Neural progenitor cell (in vitro differentiated cells): ENCODE measurements around the gene ADAMTS20. TPM values are rescaled to one million over a fixed set of nuclear protein-coding genes. Genes with fewer than 3 reads are reported as not detected.
"Not testable (repeated sequence)": the region's sequence is repeated elsewhere in the genome, so short reads cannot be mapped to it uniquely, and the experiment has no call there.

Experiments
- DNase-seq: peaks from one replicate; pipeline ENCODE4 v3.0.0-alpha.2; 2016; ENCODE audit warnings: low spot score
- H2AFZ ChIP-seq: fragments of 200-600 bp; sonication (generic); replicated peaks from 2 replicates; pipeline ENCODE4 v1.6.1; 2016; ENCODE audit warnings: antibody characterized with exemption
- H3F3A ChIP-seq: fragments of 200-600 bp; sonication (generic); 2 replicates; pipeline ENCODE4 v1.6.1; 2016; ENCODE audit warnings: antibody characterized with exemption, low read depth
- H3K27ac ChIP-seq: fragments of 200-600 bp; sonication (generic); 2 replicates; pipeline ENCODE4 v1.5.1; 2016; ENCODE audit warnings: mild to moderate bottlenecking
- H3K27me3 ChIP-seq: fragments of 200-600 bp; sonication (generic); 2 replicates; pipeline ENCODE4 v1.6.1; 2016; ENCODE audit warnings: mild to moderate bottlenecking, moderate library complexity
- H3K36me3 ChIP-seq: fragments of 200-600 bp; sonication (generic); 2 replicates; pipeline ENCODE4 v1.5.1; 2016
- H3K4me1 ChIP-seq: fragments of 200-600 bp; sonication (generic); 2 replicates; pipeline ENCODE4 v1.6.1; 2016; ENCODE audit warnings: mixed run types
- H3K4me2 ChIP-seq: fragments of 200-600 bp; sonication (generic); 2 replicates; pipeline ENCODE4 v1.6.1; 2016
- H3K4me3 ChIP-seq: fragments of 200-600 bp; sonication (generic); 2 replicates; pipeline ENCODE4 v1.5.1; 2016
- H3K79me2 ChIP-seq: fragments of 200-600 bp; sonication (generic); 2 replicates; pipeline ENCODE4 v1.6.1; 2016; ENCODE audit warnings: low read depth
- H3K9ac ChIP-seq: fragments of 200-600 bp; sonication (generic); 2 replicates; pipeline ENCODE4 v1.6.1; 2016
- H3K9me3 ChIP-seq: fragments of 200-600 bp; sonication (generic); 2 replicates; pipeline ENCODE4 v1.5.1; 2016; ENCODE audit warnings: low read depth
- H4K20me1 ChIP-seq: fragments of 200-600 bp; sonication (generic); 2 replicates; pipeline ENCODE4 v1.6.1; 2016; ENCODE audit warnings: low read depth
- H3K27ac Mint-ChIP-seq: 3 replicates; pipeline ENCODE4 v1.8.0; 2021; ENCODE audit warnings: mixed read lengths
- H3K27me3 Mint-ChIP-seq: 2 replicates; pipeline ENCODE4 v1.8.0; 2022; ENCODE audit warnings: low read depth, mild to moderate bottlenecking, inconsistent platforms, moderate library complexity, mixed read lengths; ENCODE audit not compliant: insufficient read depth
- H3K36me3 Mint-ChIP-seq: 3 replicates; pipeline ENCODE4 v1.8.0; 2021; ENCODE audit warnings: mixed read lengths
- H3K4me1 Mint-ChIP-seq: 3 replicates; pipeline ENCODE4 v1.8.0; 2021; ENCODE audit warnings: mixed read lengths
- H3K4me3 Mint-ChIP-seq: 3 replicates; pipeline ENCODE4 v1.8.0; 2021; ENCODE audit warnings: mild to moderate bottlenecking, moderate library complexity, mixed read lengths
- H3K9me3 Mint-ChIP-seq: 3 replicates; pipeline ENCODE4 v1.8.0; 2020; ENCODE audit warnings: mixed read lengths
- CTCF ChIP-seq: fragments of 200-600 bp; sonication (generic); IDR thresholded peaks from 2 replicates; pipeline ENCODE4 v1.5.1; 2017; ENCODE audit warnings: antibody characterized with exemption, mild to moderate bottlenecking
- EZH2 ChIP-seq: fragments of 200-600 bp; sonication (generic); IDR thresholded peaks from 2 replicates; pipeline ENCODE4 v1.6.1; 2017; ENCODE audit warnings: antibody characterized with exemption, mild to moderate bottlenecking, moderate library complexity
- EZH2phosphoT487 ChIP-seq: fragments of 200-600 bp; sonication (generic); IDR thresholded peaks from 2 replicates; pipeline ENCODE4 v1.6.1; 2017; ENCODE audit warnings: antibody characterized with exemption
- total RNA-seq: library from RNA; depleted of rRNA; stranded (reverse); fragments of >200 nt; gene quantifications from 2 replicates; pipeline ENCODE4 v1.2.3, GENCODE V29; 2015; ENCODE audit warnings: low replicate concordance

Gene ADAMTS20
- total RNA-seq, 1 donor from 2014 or later = 10.9 TPM

GRCh38 chr12:43544703-43545102, 7.3 kb downstream of the ADAMTS20 start:
- Mint-ChIP-seq H3K9me3 (no peaks in the 10 kb centered on the region), H3K36me3 (peaks cover 36% of the 10 kb centered on the region), H3K27me3 (peaks cover 2% of the 10 kb centered on the region), H3K4me3 (no peak overlapping the region), H3K27ac (no peak overlapping the region), H3K4me1 (no peaks in the 10 kb centered on the region)
- Histone ChIP-seq H2AFZ (no peak overlapping the region), H3K9ac (no peak overlapping the region), H3K27ac (no peak overlapping the region), H3K9me3 (no peaks in the 10 kb centered on the region), H3K4me2 (no peak overlapping the region), H3K79me2 (peaks cover 7% of the 10 kb centered on the region), H3K27me3 (peaks cover 6% of the 10 kb centered on the region), H3F3A (no peaks in the 10 kb centered on the region), H3K4me3 (no peak overlapping the region), H3K4me1 (no peaks in the 10 kb centered on the region), H4K20me1 (peaks cover 10% of the 10 kb centered on the region), H3K36me3 (peaks cover 3% of the 10 kb centered on the region)
- peak; percentile 2 for DNase-seq
- TF ChIP-seq CTCF (no peak), EZH2 (no peak), EZH2phosphoT487 (no peak)

GRCh38 chr12:43540470-43540869, 11.5 kb downstream of the ADAMTS20 start:
- H3K27me3 ChIP-seq = no peaks in the 10 kb centered on the region
- Mint-ChIP-seq H3K9me3 (peaks cover 9% of the 10 kb centered on the region), H3K4me1 (no peaks in the 10 kb centered on the region), H3K36me3 (peaks cover 29% of the 10 kb centered on the region), H3K27me3 (no peaks in the 10 kb centered on the region), H3K4me3 (no peak overlapping the region), H3K27ac (no peak overlapping the region)
- no peak overlapping the region for H2AFZ ChIP-seq
- no peak overlapping the region for H3K4me2 ChIP-seq
- DNase-seq = no peak
- no peaks in the 10 kb centered on the region for H3K9me3 ChIP-seq
- H3K4me3 ChIP-seq = no peak overlapping the region
- no peak overlapping the region for H3K9ac ChIP-seq
- H4K20me1 ChIP-seq = no peaks in the 10 kb centered on the region
- TF ChIP-seq CTCF = no peak
- no peak for TF ChIP-seq EZH2
- no peak for TF ChIP-seq EZH2phosphoT487
- no peaks in the 10 kb centered on the region for H3K36me3 ChIP-seq
- no peaks in the 10 kb centered on the region for H3F3A ChIP-seq
- no peak overlapping the region for H3K27ac ChIP-seq
- H3K79me2 ChIP-seq = no peaks in the 10 kb centered on the region
- H3K4me1 ChIP-seq = no peaks in the 10 kb centered on the region

GRCh38 chr12:43537675-43538074, 14.3 kb downstream of the ADAMTS20 start:
- H3K4me3 Mint-ChIP-seq = not testable (repeated sequence)

GRCh38 chr12:43516045-43516444, 36.0 kb downstream of the ADAMTS20 start:
- TF ChIP-seq CTCF (no peak), EZH2 (no peak), EZH2phosphoT487 (no peak)

More at GRCh38 chr12:43537675-43538074, 14.3 kb downstream of the ADAMTS20 start:
- H3K27ac ChIP-seq, H3K27ac Mint-ChIP-seq, H3K36me3 ChIP-seq, H4K20me1 ChIP-seq, H3F3A ChIP-seq, H3K9me3 ChIP-seq, H3K4me1 Mint-ChIP-seq, H2AFZ ChIP-seq, H3K27me3 Mint-ChIP-seq, H3K4me3 ChIP-seq, H3K79me2 ChIP-seq, H3K4me2 ChIP-seq, H3K27me3 ChIP-seq, H3K9ac ChIP-seq, H3K4me1 ChIP-seq, DNase-seq: not testable (repeated sequence)
- H3K36me3 Mint-ChIP-seq = peaks cover 24% of the 10 kb centered on the region
- H3K9me3 Mint-ChIP-seq = peaks cover 14% of the 10 kb centered on the region

More at GRCh38 chr12:43516045-43516444, 36.0 kb downstream of the ADAMTS20 start:
- H2AFZ ChIP-seq = no peak overlapping the region
- Mint-ChIP-seq H3K9me3 (no peaks in the 10 kb centered on the region), H3K36me3 (peaks cover 2% of the 10 kb centered on the region), H3K27ac (no peak overlapping the region), H3K4me3 (no peak overlapping the region), H3K27me3 (no peaks in the 10 kb centered on the region), H3K4me1 (no peaks in the 10 kb centered on the region)
- DNase-seq = no peak
- H3K9ac ChIP-seq = no peak overlapping the region
- no peak overlapping the region for H3K4me3 ChIP-seq
- no peaks in the 10 kb centered on the region for H4K20me1 ChIP-seq
- H3K4me2 ChIP-seq = no peak overlapping the region
- H3F3A ChIP-seq = no peaks in the 10 kb centered on the region
- no peaks in the 10 kb centered on the region for H3K4me1 ChIP-seq
- H3K9me3 ChIP-seq = no peaks in the 10 kb centered on the region
- no peak overlapping the region for H3K27ac ChIP-seq
- no peaks in the 10 kb centered on the region for H3K27me3 ChIP-seq
- no peaks in the 10 kb centered on the region for H3K79me2 ChIP-seq
- H3K36me3 ChIP-seq = no peaks in the 10 kb centered on the region
